Body of pancreas (tissue), 4 donors: ENCODE results near the gene PSME4.

ENCODE experiments used
- CTCF ChIP-seq, 7 experiments: fragments of 450-650 bp in 4 of 7; fragments of 200-600 bp in 3 of 7; sonication (generic) in 3 of 7; IDR thresholded peaks; one replicate each; pipeline ENCODE4 v1.5.1; 2016 to 2019; ENCODE audit warnings: antibody characterized with exemption in 7 of 7
- POLR2A ChIP-seq, 3 donors: fragments of 450-650 bp; IDR thresholded peaks; one replicate each; pipeline ENCODE4 v1.6.1; 2016; ENCODE audit warnings: antibody characterized with exemption in 3 of 3, mild to moderate bottlenecking in 2 of 3

GRCh38 chr2:53820048-53820447 lies 150.7 kb downstream of the PSME4 start:
- TF ChIP-seq CTCF (IDR thresholded peaks at IDR 0.05) (no peak), POLR2A (IDR thresholded peaks at IDR 0.05) (no peak)
